ENCODE measurements around the gene BMP2. TPM values are rescaled to one million over a fixed set of nuclear protein-coding genes. Genes with fewer than 3 reads are reported as not detected.

BMP2 gene
- total RNA-seq, 1 experiment from 2014 or later: 6.6 TPM

GRCh38 chr20:6768228-6769140 is 998 bp downstream of the BMP2 start:
- Histone ChIP-seq H3K14ac (ENCODE audit: insufficient read depth, low read length) (no peak overlapping the region), H3K9me3 (ENCODE audit: control insufficient read depth, low read depth, low read length) (no peaks in the 10 kb centered on the region), H3K4me2 (ENCODE audit: insufficient read depth, insufficient read length, low read length) (peak overlapping the region; percentile 96), H4K91ac (ENCODE audit: insufficient read length, low read depth, low read length) (no peak overlapping the region), H3K23me2 (ENCODE audit: insufficient read length, low read depth, low read length, poor library complexity, severe bottlenecking) (peaks cover 24% of the 10 kb centered on the region), H3K18ac (ENCODE audit: insufficient read length, low read depth, low read length) (no peak overlapping the region), H4K20me1 (ENCODE audit: control insufficient read depth, insufficient read depth, insufficient read length) (no peaks in the 10 kb centered on the region), H3K4ac (ENCODE audit: low read depth, low read length) (no peak overlapping the region), H3T11ph (ENCODE audit: low read length) (no peak overlapping the region), H3K27ac (ENCODE audit: insufficient read length, low read depth, low read length) (no peak overlapping the region), H4K5ac (ENCODE audit: insufficient read length, low read depth, low read length) (no peak overlapping the region), H2AK5ac (ENCODE audit: insufficient read length, low read length) (no peak overlapping the region), H3K23ac (ENCODE audit: insufficient read length, low read depth, low read length) (no peak overlapping the region), H2BK12ac (ENCODE audit: insufficient read length, low read depth, low read length) (no peak overlapping the region), H2BK5ac (ENCODE audit: insufficient read length, low read length) (no peak overlapping the region), H3K79me1 (ENCODE audit: insufficient read depth, low read depth, low read length, poor library complexity, severe bottlenecking) (no peaks in the 10 kb centered on the region), H4K8ac (replicated peaks; ENCODE audit: insufficient read length, low read depth, low read length) (no peak overlapping the region), H3K56ac (ENCODE audit: insufficient read length, low read depth, low read length) (no peak overlapping the region), H2BK120ac (ENCODE audit: low read depth, low read length, poor library complexity, severe bottlenecking) (no peak overlapping the region), H3K4me1 (ENCODE audit: insufficient read depth, low read length) (peaks cover 11% of the 10 kb centered on the region; the same call in 1 of the 2 replicates), H3K79me2 (ENCODE audit: insufficient read depth, low read length) (no peaks in the 10 kb centered on the region), H3K9ac (ENCODE audit: extremely low read depth, insufficient read length, low read length) (no peak overlapping the region), H2BK20ac (ENCODE audit: low read depth, low read length, poor library complexity, severe bottlenecking) (no peak overlapping the region), H2AFZ (ENCODE audit: low read length) (no peak overlapping the region), H2BK15ac (ENCODE audit: low read depth, low read length) (no peak overlapping the region), H3K27me3 (ENCODE audit: insufficient read depth, low read length) (peaks cover 14% of the 10 kb centered on the region)
- TF ChIP-seq CTCF (conservative IDR thresholded peaks at IDR 0.05): no peak
- Mint-ChIP-seq H3K4me1 (peaks cover 48 to 50% of the 10 kb centered on the region in 2 experiments), H3K4me3 (peak overlapping the region; percentile 65 to 93), H3K9me3 (no peaks in the 10 kb centered on the region; a peak in 2 of 5 replicates), H3K27me3 (ENCODE audit: low read depth) (peaks cover 57% of the 10 kb centered on the region), H3K27ac (no peak overlapping the region; a peak in 1 of 7 replicates), H3K36me3 (ENCODE audit: insufficient read depth in 1 of 3, low read depth in 3 of 3) (peaks cover 0 to 11% (median 8%) of the 10 kb centered on the region in 3 experiments; a peak in 2 of 7 replicates)
- WGBS (ENCODE audit: extremely low coverage, insufficient read length, low lambda C conversion rate): no CpG with 5 or more reads among the region's 70 CpGs
- DNase-seq: peak; percentile 43
